G401.6 (cell line): ENCODE results near the gene IL31RA.

Source experiments
- FAIRE-seq: peaks from 2 replicates; lab custom pipeline; 2012; peaks lifted over from hg19 to GRCh38; lab: Jason Lieb, UNC

IL31RA gene

DNA sequence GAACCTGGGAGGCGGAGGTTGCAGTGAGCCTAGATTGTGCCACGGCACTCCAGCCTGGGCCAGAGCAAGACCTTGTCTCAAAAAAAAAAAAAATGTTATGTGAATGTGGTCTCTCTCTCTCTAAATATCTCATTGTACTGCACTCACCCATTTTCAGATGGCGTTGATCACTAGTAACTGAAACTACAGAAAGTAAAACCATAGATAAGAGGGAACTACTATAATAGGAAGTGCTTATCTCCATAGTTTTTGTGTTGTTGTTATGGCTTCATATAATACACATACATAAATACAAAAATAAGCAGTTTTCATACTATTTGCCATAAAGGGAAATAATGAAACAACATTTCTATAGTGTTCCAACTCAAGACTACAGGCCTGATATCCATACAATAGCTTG is 9.1 kb downstream of the IL31RA start:
- no peak for FAIRE-seq

DNA sequence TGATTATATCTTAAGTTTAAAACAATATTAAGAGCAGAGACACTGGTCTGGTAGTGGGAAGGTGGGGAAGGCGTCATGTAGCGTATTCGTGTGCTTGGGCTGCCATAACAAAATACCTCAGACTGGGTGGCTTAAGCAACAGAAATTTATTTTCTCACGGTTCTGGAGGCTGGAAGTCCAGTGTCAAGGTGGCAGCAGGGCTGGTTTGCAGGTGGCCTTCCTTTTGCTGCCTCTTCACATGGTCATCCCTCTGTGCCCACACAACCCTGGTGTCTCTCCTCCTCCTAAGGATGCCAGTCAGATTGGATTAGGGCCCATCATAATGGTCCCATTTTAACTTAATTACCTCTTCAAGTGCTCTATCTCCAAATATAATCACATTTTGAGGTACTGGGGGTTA is 9.6 kb downstream of the IL31RA start:
- no peak for FAIRE-seq

DNA sequence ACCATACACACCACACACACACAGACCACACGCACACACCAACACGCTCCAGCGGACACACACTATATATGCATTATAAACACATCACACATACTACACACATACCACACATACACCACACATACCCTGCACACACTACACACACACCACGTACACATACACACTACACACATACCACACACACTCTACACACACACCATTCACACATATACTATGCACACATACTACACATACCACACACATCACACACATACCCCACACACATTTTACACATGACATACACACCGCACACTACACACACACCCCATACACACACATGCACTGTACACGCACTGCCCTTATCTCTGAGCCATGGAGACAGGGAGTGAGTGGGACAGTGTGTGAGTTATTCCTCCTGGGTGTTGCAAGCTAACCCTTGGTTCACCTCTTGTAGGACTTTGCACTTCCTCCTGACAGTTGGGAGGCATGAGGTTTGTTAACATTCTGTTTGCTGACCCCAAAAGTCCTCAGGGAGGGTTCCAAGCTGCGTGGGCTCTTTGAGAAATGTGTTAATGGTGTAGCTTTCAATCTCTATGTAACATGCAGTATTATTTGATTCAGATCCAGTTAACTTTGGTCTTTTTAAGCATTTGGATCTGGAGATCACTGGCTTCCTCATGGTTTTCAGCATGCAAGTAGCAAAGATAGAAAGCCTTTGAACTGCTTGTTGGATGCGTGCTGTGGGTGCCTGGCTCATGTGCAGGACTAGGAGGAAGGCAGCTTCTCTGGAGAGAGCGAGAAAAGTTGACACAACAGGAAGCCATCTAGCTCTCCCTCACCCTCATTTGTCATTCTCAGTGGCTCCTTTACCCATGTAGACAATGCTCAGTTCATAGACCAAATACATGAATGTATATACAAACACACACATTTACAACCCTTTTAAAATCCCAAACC is 13.7 kb downstream of the IL31RA start:
- FAIRE-seq = no peak

DNA sequence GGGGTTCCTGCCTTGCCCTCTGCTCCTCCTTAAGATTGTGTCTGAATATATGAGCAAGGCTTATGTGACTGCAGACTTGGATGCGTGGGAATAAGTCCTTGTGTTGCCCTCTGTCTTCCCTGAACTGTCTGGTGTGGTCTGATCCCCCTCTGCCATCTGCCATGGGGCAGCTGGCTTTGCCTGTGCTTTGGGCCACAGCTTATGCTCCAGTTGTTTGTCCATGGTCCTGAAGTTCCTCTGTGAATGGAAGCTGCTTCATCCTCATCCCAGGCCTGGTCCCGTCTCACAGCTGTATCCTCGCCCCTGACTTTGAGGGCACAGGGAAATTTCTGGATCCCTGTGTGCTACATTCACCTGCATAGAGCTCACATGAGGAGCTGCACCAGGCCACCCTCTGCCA is 14.7 kb downstream of the IL31RA start:
- FAIRE-seq = no peak

DNA sequence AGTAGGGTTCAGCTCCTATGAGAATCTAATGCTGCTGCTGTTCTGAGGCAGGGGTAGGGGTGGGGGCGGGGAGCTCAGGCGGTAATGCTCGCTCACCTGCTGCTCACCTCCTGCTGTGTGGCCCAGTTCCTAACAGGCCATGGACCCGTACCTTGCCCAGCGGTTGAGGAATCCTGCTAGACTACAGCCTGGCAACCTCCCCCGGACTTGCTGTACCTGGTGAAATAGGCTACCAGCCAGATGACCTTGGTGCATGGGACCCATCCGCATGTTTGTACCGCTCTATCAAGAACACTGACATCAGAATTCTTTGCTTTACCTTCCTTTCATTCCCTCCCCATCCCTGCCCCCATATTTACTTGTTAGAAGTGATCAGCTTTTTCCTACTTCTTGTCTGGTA is 15.3 kb downstream of the IL31RA start:
- FAIRE-seq = no peak

DNA sequence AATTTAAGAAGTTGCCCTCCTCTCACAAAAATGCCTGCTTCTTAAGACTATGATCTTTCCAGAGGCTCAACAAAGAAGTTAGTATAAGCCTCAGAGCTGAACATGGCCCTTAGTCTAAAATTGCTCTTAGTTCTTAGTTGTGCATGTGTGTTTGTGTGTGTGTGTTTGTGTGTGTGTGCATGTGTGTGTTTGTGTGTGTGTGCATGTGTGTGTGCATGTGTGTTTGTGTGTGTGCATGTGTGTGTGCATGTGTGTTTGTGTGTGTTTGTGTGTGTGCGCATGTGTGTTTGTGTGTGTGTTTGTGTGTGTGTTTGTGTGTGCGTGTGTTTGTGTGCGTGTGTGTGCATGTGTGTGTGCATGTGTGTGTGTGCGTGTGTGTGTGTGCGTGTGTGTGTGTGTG is 15.8 kb downstream of the IL31RA start:
- FAIRE-seq = no peak

DNA sequence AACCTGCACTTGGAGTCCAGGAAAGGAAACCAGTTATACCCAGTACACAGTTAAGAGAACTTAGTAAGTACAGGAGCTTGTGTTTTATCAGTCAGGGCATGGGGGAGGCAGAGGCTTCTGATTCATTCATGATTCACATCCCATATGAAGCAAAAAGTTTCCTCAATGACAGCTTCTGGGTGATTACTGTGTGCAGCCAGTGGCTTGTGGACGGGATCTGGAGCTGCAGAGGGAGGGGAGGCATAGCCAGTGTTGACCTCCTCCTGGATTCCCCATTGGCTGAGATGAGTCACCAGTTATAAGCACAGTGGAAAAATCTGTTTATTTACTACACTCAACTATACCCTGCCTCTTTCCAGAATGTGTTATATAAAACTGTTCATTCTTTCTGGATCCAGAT is 17.7 kb downstream of the IL31RA start:
- no peak for FAIRE-seq

DNA sequence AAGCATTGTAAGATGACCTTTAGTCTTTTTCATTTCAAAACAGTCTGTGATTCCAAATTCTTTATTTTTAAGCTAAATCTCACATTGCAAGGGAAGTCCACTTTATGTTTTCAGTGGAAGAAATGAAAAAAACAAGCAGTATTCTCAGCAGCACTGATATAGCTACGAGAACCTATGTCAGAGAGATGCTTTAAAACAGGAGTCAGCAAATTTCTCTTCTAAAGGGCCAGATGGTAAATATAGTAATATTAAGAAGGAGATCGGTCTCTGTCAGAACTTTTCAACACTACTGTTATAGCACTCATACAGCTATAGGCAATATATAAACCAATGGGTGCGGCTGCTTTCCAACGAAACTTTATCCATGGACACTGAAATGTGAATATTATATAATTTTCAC is 18.7 kb downstream of the IL31RA start:
- no peak for FAIRE-seq

DNA sequence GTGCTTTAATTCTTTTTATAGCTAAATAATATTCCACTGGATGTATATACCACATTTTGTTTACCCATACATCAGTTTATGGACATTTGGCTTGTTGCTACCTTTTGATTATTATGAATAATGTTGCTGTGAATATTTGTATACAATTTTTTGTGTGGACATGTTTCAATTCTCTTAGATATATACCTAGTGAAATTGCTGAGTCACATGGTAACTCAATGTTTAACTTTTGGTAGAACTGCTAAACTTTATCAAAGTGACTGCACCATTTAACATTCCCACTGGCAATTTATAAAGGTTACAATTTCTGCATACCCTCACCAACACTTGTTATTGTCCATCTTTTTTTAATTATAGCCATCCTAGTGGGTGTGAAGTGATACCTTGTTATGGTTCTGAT is 22.1 kb downstream of the IL31RA start:
- FAIRE-seq = no peak

DNA sequence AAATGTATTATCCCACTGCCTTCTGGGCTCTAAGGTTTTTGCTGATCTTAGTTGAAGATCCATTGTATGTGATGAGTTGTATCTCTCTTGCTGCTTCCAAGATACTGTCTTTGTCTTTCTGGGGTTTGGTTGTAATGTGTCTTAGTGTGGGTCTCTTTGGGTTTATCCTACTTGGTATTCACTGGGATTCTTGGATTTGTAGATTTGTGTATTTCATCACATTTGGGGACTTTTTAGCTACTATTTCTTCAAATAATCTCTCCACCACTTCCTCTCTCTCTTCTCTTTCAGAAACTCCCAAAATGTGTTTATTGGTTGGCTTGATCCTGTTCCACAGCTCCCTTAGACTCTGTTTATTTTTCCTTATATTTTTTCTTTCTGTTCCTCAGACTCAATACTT is 26.5 kb downstream of the IL31RA start:
- FAIRE-seq = no peak

DNA sequence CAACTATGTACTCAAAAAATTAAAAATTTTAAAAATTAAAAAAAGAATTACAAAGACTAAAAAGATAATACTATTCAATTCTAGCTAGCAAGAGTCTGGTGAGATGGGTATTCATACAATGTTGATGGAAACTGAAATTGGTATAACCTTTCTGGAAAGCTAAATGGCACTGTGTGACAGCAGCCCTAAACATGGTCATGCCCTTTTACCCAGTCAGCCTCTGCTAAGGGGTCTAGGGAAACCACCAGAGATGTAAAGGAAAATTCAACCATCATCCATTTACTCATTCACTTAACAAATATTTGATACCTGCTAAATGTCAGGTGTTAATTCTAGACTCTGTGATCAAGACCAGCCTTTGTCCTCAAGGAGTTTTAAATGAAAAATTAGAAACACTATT is 29.3 kb downstream of the IL31RA start:
- FAIRE-seq = no peak

DNA sequence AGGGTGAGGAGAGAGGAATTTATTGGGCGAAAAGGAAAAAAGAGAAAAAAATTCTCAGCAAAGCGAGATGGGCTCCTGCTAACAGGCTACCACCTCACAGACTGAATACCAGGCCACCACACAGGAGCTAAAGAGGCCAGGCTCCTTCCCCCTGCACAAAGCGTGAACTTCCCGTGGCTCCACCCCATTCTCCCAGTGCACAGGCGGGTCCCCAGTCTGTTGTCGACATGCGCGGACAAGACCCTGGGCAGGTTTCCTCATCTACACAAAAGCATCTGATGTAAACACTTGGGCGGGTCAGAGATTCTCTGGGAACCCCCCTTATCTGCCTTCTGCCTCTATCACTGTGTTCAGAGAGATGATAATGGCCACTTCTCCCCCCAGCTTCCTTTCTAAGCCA is 34.2 kb downstream of the IL31RA start:
- no peak for FAIRE-seq

DNA sequence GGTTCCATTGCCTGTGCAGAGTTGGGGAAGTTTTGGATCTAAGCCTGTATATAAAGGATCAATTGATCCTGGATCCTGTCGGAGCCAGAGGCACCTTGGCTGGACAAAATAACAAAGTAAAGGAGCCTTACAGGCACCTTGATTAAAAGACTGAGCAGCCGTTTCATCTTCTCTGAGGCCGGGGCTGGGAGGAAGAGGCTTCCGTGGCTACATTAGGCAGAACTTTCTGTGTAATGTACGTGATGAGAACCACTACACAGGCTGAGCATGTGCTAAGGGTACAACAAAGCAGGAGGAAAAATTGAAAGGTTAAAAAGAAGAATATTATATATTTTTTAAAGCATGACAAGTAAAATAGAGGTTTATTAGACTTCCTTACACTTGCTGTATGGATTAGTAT is 37.0 kb downstream of the IL31RA start:
- no peak for FAIRE-seq

DNA sequence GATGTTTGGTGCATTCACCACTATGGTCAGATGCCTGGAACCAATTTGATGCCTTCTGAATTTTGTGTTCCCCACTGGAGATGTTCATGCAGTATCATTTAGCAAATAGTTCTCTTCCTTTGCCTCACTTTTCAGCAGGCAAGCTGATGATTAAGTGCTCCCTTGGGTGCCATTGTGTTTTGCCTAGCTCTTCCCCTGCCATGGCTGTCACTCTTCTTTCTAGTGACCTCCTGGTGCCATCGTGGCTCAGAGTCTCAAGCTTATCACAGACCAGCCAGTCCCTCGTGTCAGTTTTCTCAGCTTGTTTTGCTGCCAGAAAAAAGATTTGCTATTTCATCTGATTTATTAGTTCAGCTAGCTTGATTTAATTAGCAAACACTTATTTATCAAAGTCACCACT is 41.3 kb downstream of the IL31RA start:
- no peak for FAIRE-seq

DNA sequence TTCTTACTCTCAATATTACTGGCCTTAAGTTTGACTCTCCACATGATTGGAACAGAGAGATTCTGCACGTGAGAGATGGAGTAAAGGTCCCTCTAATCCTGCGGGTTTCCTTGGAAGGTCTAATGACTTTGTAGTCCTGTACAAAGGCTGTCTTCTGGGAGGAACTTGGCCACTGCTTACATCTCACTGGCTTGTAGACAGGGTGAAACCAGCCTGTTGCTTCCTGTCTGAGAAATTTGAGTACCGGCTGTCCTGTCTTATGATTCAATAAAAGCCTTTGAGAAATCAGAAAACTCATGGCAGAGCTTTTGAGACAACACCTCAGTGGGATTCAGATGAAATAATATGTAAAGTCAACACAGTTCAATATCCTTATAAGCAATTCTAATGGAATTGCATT is 43.0 kb downstream of the IL31RA start:
- no peak for FAIRE-seq

DNA sequence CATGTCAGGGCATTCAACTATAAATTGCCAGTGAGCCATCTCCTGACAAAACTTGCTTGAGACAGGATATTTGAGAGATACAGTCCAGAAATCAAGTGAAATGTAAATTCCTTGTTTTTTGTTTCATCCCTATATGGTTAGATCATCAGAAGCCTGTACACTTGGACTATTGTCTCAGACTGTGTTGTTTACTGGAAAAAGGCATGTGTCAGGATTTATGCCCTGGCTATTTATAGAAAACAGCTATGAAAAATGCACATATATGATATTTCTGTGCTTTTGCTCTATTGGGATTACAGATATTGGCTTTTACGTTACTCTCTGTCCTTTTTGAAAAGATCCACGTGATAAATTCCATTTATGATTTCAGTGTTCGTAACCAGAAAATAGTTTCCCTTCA is 44.2 kb downstream of the IL31RA start:
- FAIRE-seq = no peak

DNA sequence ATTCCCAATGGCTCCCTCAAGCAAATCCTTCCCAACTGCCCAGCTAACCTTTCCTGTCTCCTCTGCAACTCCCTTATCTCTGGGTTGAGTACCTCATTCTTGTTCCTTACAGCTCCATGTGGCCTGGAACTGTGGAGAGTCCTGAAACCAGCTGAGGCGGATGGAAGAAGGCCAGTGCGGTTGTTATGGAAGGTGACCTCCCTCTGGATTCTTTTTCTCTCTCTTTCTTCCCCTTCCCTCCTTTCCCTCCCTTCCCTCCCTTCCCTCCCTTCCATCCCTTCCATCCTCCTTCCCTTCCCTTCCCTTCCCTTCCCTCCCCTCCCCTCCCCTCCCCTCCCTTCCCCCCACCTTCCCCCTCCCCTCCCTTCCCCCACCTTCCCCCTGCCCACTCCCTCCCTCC is 45.1 kb downstream of the IL31RA start:
- FAIRE-seq = no peak

DNA sequence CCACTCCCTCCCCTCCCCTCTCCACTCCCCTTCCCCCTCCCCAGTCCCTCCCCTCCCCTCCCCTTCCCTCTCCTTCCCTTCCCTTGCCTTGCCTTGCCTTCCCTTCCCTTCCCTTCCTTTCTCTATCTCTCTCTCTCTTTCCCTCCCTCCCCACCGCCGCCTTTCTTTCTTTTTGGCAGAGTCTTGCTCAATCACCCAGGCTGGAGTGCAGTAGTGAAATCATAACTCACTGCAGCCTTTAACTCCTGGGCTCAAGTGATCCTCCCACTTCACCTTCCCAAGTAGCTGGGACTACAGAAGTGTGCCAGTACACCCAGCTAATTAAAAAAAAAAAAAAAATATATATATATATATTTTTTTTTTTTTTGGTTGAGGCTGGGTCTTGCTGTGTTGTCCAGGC is 45.5 kb downstream of the IL31RA start:
- no peak for FAIRE-seq

DNA sequence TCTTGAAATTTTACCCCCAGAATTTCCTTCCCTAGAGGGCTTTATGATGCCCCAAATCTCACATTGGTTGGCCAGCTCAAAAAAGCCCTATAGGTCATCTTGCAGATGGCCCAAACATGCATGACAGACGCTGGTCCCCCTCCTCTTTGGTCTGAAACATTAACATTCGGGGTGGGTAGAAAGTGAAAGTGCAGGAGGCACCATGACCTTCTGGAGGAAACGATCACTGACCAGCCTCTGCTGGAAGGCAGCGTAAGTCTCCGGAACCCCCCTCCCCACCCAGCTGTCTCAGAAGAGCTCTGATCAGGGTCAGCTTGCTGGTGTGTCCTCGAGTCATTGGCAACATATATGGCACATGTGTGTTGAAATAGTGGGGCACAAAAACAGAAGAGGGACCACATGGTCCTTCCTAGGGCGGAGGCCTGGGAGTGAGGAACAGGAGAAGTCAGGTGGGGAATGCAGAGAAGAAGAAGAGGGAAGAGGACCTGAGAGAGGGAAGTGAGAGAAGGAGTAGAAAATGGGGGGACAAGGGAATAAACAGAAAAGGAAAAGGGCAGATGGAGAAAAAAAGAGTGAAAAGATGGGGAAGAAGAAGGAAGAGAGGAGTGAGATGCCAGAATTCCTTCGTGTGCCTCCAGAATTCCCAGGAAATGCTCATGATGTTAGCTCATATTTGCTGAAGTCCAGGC is 46.2 kb downstream of the IL31RA start:
- no peak for FAIRE-seq

DNA sequence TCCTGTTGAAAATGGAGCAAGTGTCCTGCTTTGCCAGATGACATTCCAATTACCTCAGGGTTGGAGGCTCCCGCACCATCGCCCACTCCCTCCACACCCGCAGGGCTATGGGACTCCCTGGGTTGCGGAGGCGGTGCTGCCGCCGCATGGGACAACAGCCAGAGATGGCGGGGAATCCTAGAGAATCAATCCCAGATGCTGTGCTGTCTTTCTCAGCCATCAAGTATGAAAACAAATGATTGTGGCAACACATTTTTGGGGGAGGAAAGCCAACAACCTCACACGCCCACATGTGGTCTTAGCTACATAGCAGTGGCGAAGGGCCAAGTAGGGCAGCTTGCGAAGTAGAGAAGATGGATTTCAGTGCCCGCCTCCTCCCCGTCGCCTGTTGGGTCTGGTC is 46.7 kb downstream of the IL31RA start:
- no peak for FAIRE-seq

DNA sequence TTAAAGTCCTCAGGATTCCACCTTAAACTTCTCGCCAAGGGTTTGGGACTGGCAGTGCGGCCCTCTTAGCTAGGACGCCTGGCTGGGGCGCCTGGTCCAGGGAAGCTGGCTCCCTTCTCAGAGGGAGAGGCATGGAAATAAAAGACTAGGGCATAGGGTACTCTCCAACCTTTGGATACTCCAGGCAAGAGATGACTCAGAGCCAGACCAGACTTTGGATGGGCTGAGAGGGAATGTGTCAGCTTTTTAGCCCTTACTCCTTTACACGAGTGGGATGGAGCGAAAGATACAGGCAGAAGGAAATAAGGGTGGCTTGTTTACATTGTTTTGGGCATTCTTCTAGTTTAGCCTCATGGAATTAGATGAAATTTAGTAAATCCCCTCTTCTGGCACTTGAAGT is 48.2 kb downstream of the IL31RA start:
- no peak for FAIRE-seq

DNA sequence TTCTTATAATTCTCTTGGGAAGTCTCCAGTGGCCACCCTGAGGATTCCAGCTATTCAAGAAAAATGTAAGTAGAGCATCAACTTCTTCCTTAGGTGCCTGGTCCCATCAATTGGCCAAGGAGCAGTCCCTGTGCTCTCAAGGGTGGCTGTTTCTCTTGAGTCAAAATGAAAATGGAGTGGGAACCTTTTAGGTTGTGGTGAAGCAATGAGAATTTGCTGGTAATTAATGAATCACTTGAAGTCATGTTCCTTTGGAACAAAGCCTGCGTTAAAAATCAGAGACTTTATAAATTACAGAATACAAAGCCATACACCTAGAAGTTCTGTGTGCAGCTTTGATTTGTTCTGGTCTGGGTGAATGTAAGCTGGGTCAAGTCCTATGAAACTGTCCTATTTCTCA is 48.9 kb downstream of the IL31RA start:
- no peak for FAIRE-seq

DNA sequence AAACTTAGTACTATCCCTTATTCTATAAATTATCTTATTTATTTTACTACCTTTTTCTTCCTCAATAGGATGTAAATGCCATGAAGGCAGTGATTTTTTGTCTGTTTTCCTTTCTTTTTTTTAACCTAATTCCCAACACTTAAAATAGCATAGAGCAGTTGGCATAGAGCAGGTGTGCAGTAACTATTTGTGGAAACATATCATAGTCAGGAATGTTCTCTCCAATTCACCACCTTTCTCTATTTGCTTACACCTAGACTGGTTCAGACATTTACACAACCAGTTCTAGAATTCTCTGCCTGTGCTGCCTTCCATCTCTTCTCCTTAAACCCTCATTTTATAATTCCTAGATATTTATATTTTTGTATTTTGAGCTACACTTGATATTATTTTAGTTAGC is 49.6 kb downstream of the IL31RA start:
- FAIRE-seq = no peak

DNA sequence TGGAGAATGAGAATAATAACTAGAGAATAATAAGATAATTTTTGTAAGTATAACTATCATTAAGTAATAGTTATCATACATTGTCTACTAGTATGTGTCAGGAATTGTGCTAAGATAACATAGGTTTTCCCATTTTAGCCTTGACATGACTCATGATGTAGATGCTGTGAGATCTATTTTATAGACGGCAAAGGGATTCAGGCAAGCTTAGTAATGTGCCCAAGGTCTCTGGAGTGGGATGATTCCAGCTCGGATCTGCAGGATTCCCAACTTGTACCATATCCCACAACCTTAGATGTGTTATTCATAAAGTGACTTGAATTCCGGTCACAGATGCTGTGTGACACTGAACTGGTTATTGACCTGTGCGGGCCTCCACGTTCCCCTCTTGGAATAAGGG is 51.5 kb downstream of the IL31RA start:
- FAIRE-seq = no peak
